IMR-90 (cell line): ENCODE data around the gene MTMR3. TPM values are rescaled to one million over a fixed set of nuclear protein-coding genes. Genes with fewer than 3 reads are reported as not detected.

Experiments used
- ATAC-seq: fragments of 200-7000 bp; cut with Tn5 transposase; 2 replicates; pipeline ENCODE4 v1.9.1; 2020; ENCODE audit warnings: low read depth, mild to moderate bottlenecking, moderate library complexity
- BruUV-seq: library from RNA; stranded (reverse); fragments of 400-500 nt; replicated peaks from 2 replicates; lab custom pipeline; 2021; lab: Mats Ljungman, UMichigan
- CTCF ChIA-PET: fragments of 300-600 bp; formaldehyde crosslinking; extraction: SDS; loops from one replicate; lab custom pipeline; 2021; ENCODE audit warnings: antibody characterized with exemption; lab: Yijun Ruan, JAX
- POLR2A ChIA-PET: fragments of 300-600 bp; sonication (Branson Sonifier 250); formaldehyde crosslinking; loops from one replicate; lab custom pipeline; 2022; ENCODE audit warnings: antibody characterized with exemption; ENCODE audit not compliant: unreplicated experiment; lab: Charles Lee
- DNase-seq: peaks from one replicate; pipeline ENCODE4 v3.0.0; 2013
- H2AFZ ChIP-seq: replicated peaks from 2 replicates; pipeline ENCODE3; 2013; ENCODE audit warnings: low read length, mild to moderate bottlenecking; ENCODE audit not compliant: poor library complexity
- H2AK5ac ChIP-seq: 2 replicates; pipeline ENCODE4 v1.6.1; 2013; ENCODE audit warnings: low read depth, low read length, inconsistent platforms
- H2AK9ac ChIP-seq: replicated peaks from 2 replicates; pipeline ENCODE3; 2013; ENCODE audit warnings: mild to moderate bottlenecking, low read depth, low read length, moderate library complexity; ENCODE audit not compliant: poor library complexity
- H2BK120ac ChIP-seq: 2 replicates; pipeline ENCODE4 v1.6.1; 2013; ENCODE audit warnings: low read depth, low read length, inconsistent platforms
- H2BK15ac ChIP-seq: 3 replicates; pipeline ENCODE4 v1.6.1; 2013; ENCODE audit warnings: low read depth, low read length, inconsistent platforms
- H2BK20ac ChIP-seq: 2 replicates; pipeline ENCODE4 v1.6.1; 2013; ENCODE audit warnings: low read depth, mild to moderate bottlenecking, inconsistent platforms, low read length, moderate library complexity
- H2BK5ac ChIP-seq: 2 replicates; pipeline ENCODE4 v1.6.1; 2013; ENCODE audit warnings: mild to moderate bottlenecking, low read depth, low read length, inconsistent platforms; ENCODE audit not compliant: poor library complexity, severe bottlenecking
- H3K14ac ChIP-seq: replicated peaks from 2 replicates; pipeline ENCODE4 v1.6.1; 2013; ENCODE audit warnings: low read depth, low read length, inconsistent platforms
- H3K18ac ChIP-seq: 2 replicates; pipeline ENCODE4 v1.6.1; 2013; ENCODE audit warnings: low read depth, low read length, control low read depth
- H3K23ac ChIP-seq: 2 replicates; pipeline ENCODE4 v1.6.1; 2013; ENCODE audit warnings: low read depth, low read length, inconsistent platforms
- H3K27ac ChIP-seq: 2 replicates; pipeline ENCODE4 v1.5.1; 2013; ENCODE audit warnings: mild to moderate bottlenecking, control low read depth, low read length; ENCODE audit not compliant: insufficient read depth
- H3K27me3 ChIP-seq: 2 replicates; pipeline ENCODE4 v1.6.1; 2013; ENCODE audit warnings: low read length; ENCODE audit not compliant: control insufficient read depth, insufficient read depth
- H3K36me3 ChIP-seq: 2 replicates; pipeline ENCODE4 v1.6.1; 2013; ENCODE audit warnings: low read length, mixed read lengths; ENCODE audit not compliant: control insufficient read depth, insufficient read depth
- H3K4ac ChIP-seq: 2 replicates; pipeline ENCODE4 v1.6.1; 2013; ENCODE audit warnings: low read depth, low read length, inconsistent platforms
- H3K4me1 ChIP-seq: 2 replicates; pipeline ENCODE4 v1.6.1; 2013; ENCODE audit warnings: low read length, mixed read lengths; ENCODE audit not compliant: control insufficient read depth, insufficient read depth
- H3K4me2 ChIP-seq: 2 replicates; pipeline ENCODE4 v1.6.1; 2013; ENCODE audit warnings: low read depth, mild to moderate bottlenecking, control low read depth, low read length, moderate library complexity
- H3K4me3 ChIP-seq: 2 replicates; pipeline ENCODE4 v1.5.1; 2013; ENCODE audit warnings: low read depth, mild to moderate bottlenecking, control low read depth, low read length, moderate library complexity; ENCODE audit not compliant: insufficient read depth
- H3K56ac ChIP-seq: 2 replicates; pipeline ENCODE4 v1.6.1; 2013; ENCODE audit warnings: low read length, inconsistent platforms; ENCODE audit not compliant: insufficient read depth; ENCODE audit errors: extremely low read depth
- H3K79me1 ChIP-seq, 2 experiments: 2 replicates each; pipeline ENCODE4 v1.6.1; 2013; ENCODE audit warnings: low read length in 2 of 2, inconsistent platforms in 1 of 2, low read depth in 1 of 2
- H3K9ac ChIP-seq: 2 replicates; pipeline ENCODE4 v1.6.1; 2013; ENCODE audit warnings: low read depth, low read length, control low read depth
- H3K9me1 ChIP-seq: 2 replicates; pipeline ENCODE4 v1.6.1; 2013; ENCODE audit warnings: low read length, inconsistent platforms; ENCODE audit not compliant: insufficient read depth
- H3K9me3 ChIP-seq: 2 replicates; pipeline ENCODE4 v1.6.1; 2013; ENCODE audit warnings: low read length; ENCODE audit not compliant: control insufficient read depth, insufficient read depth
- H4K20me1 ChIP-seq: 2 replicates; pipeline ENCODE4 v1.6.1; 2013; ENCODE audit warnings: low read length, inconsistent platforms; ENCODE audit not compliant: insufficient read depth
- H4K5ac ChIP-seq: 2 replicates; pipeline ENCODE4 v1.6.1; 2013; ENCODE audit warnings: mild to moderate bottlenecking, low read depth, low read length, control low read depth
- H4K8ac ChIP-seq, 2 experiments: 2 replicates each; pipeline ENCODE4 v1.6.1; 2013; ENCODE audit warnings: low read depth in 2 of 2, low read length in 2 of 2, control low read depth in 1 of 2, inconsistent platforms in 1 of 2
- H4K91ac ChIP-seq: 2 replicates; pipeline ENCODE4 v1.6.1; 2013; ENCODE audit warnings: low read depth, low read length, inconsistent platforms; ENCODE audit not compliant: insufficient read depth
- BHLHE40 ChIP-seq: fragments of 150-350 bp; IDR thresholded peaks from 2 replicates; pipeline ENCODE4 v1.6.1; 2016; ENCODE audit warnings: mild to moderate bottlenecking, low read depth, low read length
- CHD1 ChIP-seq: IDR thresholded peaks from 2 replicates; pipeline ENCODE4 v1.6.1; 2012; ENCODE audit warnings: low read depth, low read length, improper control_type of control experiment
- ELK1 ChIP-seq: fragments of 150-350 bp; IDR thresholded peaks from 2 replicates; pipeline ENCODE4 v1.6.1; 2016; ENCODE audit warnings: low read depth, mild to moderate bottlenecking, low read length, moderate library complexity, borderline replicate concordance
- MAFK ChIP-seq: IDR thresholded peaks from 2 replicates; pipeline ENCODE4 v1.6.1; 2012; ENCODE audit warnings: low read depth, low read length, improper control_type of control experiment
- MAZ ChIP-seq: IDR thresholded peaks from 2 replicates; pipeline ENCODE4 v1.6.1; 2012; ENCODE audit warnings: low read depth, mild to moderate bottlenecking, low read length, improper control_type of control experiment, moderate library complexity, borderline replicate concordance
- NFE2L2 ChIP-seq: fragments of 150-350 bp; IDR thresholded peaks from 2 replicates; pipeline ENCODE4 v1.6.1; 2016; ENCODE audit warnings: low read depth, mild to moderate bottlenecking, low read length
- RFX5 ChIP-seq: IDR thresholded peaks from 2 replicates; pipeline ENCODE4 v1.8.0; 2012; ENCODE audit warnings: low read depth, mild to moderate bottlenecking, low read length, moderate library complexity
- SMC3 ChIP-seq: fragments of 150-350 bp; IDR thresholded peaks from 2 replicates; pipeline ENCODE4 v1.6.1; 2016; ENCODE audit warnings: low read depth, mild to moderate bottlenecking, antibody characterized with exemption, low read length, moderate library complexity
- WGBS, 2 experiments: methylation state at CpG; one replicate each; pipeline versions ENCODE4 v1.1.5 to v1.1.7; 2013; ENCODE audit warnings: missing lambda C conversion rate in 2 of 2; ENCODE audit not compliant: insufficient read length in 1 of 2; ENCODE audit errors: extremely low coverage in 2 of 2; 5-methylcytosine and 5-hydroxymethylcytosine counted together
- dilution Hi-C: fragments of 300-500 bp; cut with HindIII; formaldehyde crosslinking; loops from one replicate; pipeline ENCODE4 v1.14.3; 2018; ENCODE audit warnings: low sequenced_read_pairs; ENCODE audit not compliant: unreplicated experiment
- in situ Hi-C: fragments of 300-500 bp; cut with MboI; formaldehyde crosslinking; loops from 3 replicates; pipeline ENCODE4 v1.14.3; 2019; ENCODE audit warnings: low sequenced_read_pairs, inconsistent platforms, mixed read lengths
- intact Hi-C: fragments of 100-400 bp; cut with micrococcal nuclease; formaldehyde crosslinking; loops from 2 replicates; pipeline ENCODE4 v1.10.0; 2022
- polyA plus RNA-seq, 3 experiments: library from polyadenylated mRNA; depleted of rRNA; stranded (reverse); fragments of >200 nt; gene quantifications; 2 replicates each; pipeline ENCODE4 v1.2.3, GENCODE V29; 2012; ENCODE audit warnings: low replicate concordance in 1 of 3
- total RNA-seq: library from RNA; depleted of rRNA; stranded (reverse); fragments of >200 nt; gene quantifications from 2 replicates; pipeline ENCODE4 v1.2.3, GENCODE V29; 2012

Gene MTMR3
- total and polyA plus RNA-seq, 2 of the 4 experiments (the other 2 are of a cell fraction): 21.3 to 29.4 TPM

- Histone ChIP-seq H2BK20ac (no peak overlapping the region), H3K18ac (no peak overlapping the region), H2BK5ac (no peak overlapping the region), H3K4me1 (peaks cover 4% of the 10 kb centered on the region; the same call in 1 of the 2 replicates), H2AFZ (no peak overlapping the region), H4K5ac (no peak overlapping the region), H3K4ac (no peak overlapping the region), H2BK120ac (no peak overlapping the region), H3K9ac (no peak overlapping the region), H3K4me3 (no peak overlapping the region), H3K9me1 (peaks cover 9% of the 10 kb centered on the region), H2BK15ac (no peak overlapping the region), H3K4me2 (no peak overlapping the region), H4K20me1 (peaks cover 53% of the 10 kb centered on the region), H3K27me3 (no peaks in the 10 kb centered on the region), H2AK9ac (no peak overlapping the region), H2AK5ac (no peak overlapping the region), H3K27ac (no peak overlapping the region), H3K23ac (no peak overlapping the region), H4K91ac (no peak overlapping the region), H4K8ac (no peak overlapping the region), H3K79me1 (peaks cover 21 to 73% of the 10 kb centered on the region in 2 experiments), H3K56ac (no peak overlapping the region), H3K14ac (no peak overlapping the region), H3K36me3 (peaks cover 3% of the 10 kb centered on the region; the same call in 1 of the 2 replicates), H3K9me3 (no peaks in the 10 kb centered on the region)
- DNase-seq: no peak
- ChIA-PET POLR2A (no interaction called here), CTCF (no interaction called here)
- BruUV-seq: no TSS peak
- WGBS, 2 experiments: 94% methylated on average over 2 of the region's 2 CpGs; no CpG with 5 or more reads in 1 of the 2 experiments
- intact Hi-C loops (no loop called here), in situ Hi-C loops (no loop called here), dilution Hi-C loops (no loop called here)
- no peak for ATAC-seq
- TF ChIP-seq ELK1 (no peak), CHD1 (no peak), MAZ (no peak), MAFK (no peak), NFE2L2 (no peak), SMC3 (no peak), RFX5 (no peak), BHLHE40 (no peak)
Measured at GRCh38 chr22:29958170-29958569, 75.2 kb downstream of the MTMR3 start.
